H1 (cell line): ENCODE measurements around the gene MEF2C. TPM values are rescaled to one million over a fixed set of nuclear protein-coding genes. Genes with fewer than 3 reads are reported as not detected.
A peak's percentile ranks its signal among the peaks of the same experiment; 100 is the strongest.

Experiments used
- CTCF ChIA-PET: fragments of 300-600 bp; sonication (Branson Sonifier 250); formaldehyde crosslinking; loops from one replicate; lab custom pipeline; 2021; ENCODE audit not compliant: partially characterized antibody; lab: Charles Lee
- POLR2A ChIA-PET: fragments of 300-600 bp; sonication (Branson Sonifier 250); formaldehyde crosslinking; loops from one replicate; lab custom pipeline; 2021; ENCODE audit warnings: inconsistent platforms; ENCODE audit not compliant: partially characterized antibody; lab: Charles Lee
- DNase-seq, 2 experiments: peaks; one replicate each; pipeline versions ENCODE4 v3.0.0 to v3.0.0-alpha.2; 2010 to 2022; ENCODE audit warnings: low spot score in 2 of 2, low read depth in 1 of 2, mixed read lengths in 1 of 2
- FAIRE-seq: peaks from 2 replicates; lab custom pipeline; 2011; peaks lifted over from hg19 to GRCh38; lab: Jason Lieb, UNC
- H2AFZ ChIP-seq: 2 replicates; pipeline ENCODE4 v1.8.1; 2012; ENCODE audit warnings: low read length, inconsistent platforms
- H2AK5ac ChIP-seq: 2 replicates; pipeline ENCODE4 v1.6.1; 2013; ENCODE audit warnings: low read depth, low read length
- H2BK120ac ChIP-seq: replicated peaks from 2 replicates; pipeline ENCODE3; 2013; ENCODE audit warnings: low read depth, low read length, inconsistent platforms
- H2BK12ac ChIP-seq: 2 replicates; pipeline ENCODE4 v1.6.1; 2013; ENCODE audit warnings: low read depth, low read length
- H2BK15ac ChIP-seq: 2 replicates; pipeline ENCODE4 v1.6.1; 2013; ENCODE audit warnings: low read length
- H2BK20ac ChIP-seq: 2 replicates; pipeline ENCODE4 v1.6.1; 2013; ENCODE audit warnings: low read length
- H2BK5ac ChIP-seq: 2 replicates; pipeline ENCODE4 v1.6.1; 2013; ENCODE audit warnings: low read depth, low read length
- H3K14ac ChIP-seq: 2 replicates; pipeline ENCODE4 v1.6.1; 2013; ENCODE audit warnings: inconsistent platforms; ENCODE audit not compliant: insufficient read length
- H3K18ac ChIP-seq: 2 replicates; pipeline ENCODE4 v1.6.1; 2013; ENCODE audit warnings: low read length; ENCODE audit errors: extremely low read depth
- H3K23ac ChIP-seq: 2 replicates; pipeline ENCODE4 v1.6.1; 2013; ENCODE audit warnings: inconsistent platforms; ENCODE audit not compliant: insufficient read length
- H3K23me2 ChIP-seq: 2 replicates; pipeline ENCODE4 v1.6.1; 2013; ENCODE audit warnings: low read depth, low read length
- H3K27ac ChIP-seq: 2 replicates; pipeline ENCODE4 v1.6.1; 2011; ENCODE audit warnings: low read depth, low read length, inconsistent platforms
- H3K27me3 ChIP-seq, 4 experiments: replicated peaks in 1 of 4; 1 replicate in 1 of 4; 2 replicates in 3 of 4; pipeline versions ENCODE4 v1.6.1 to v1.8.1; 2011 to 2013; ENCODE audit warnings: low read length in 3 of 4, mild to moderate bottlenecking in 3 of 4, inconsistent platforms in 2 of 4, mixed read lengths in 2 of 4, moderate library complexity in 1 of 4; ENCODE audit not compliant: control insufficient read depth in 3 of 4, insufficient read depth in 3 of 4; ENCODE audit errors: extremely low read depth in 1 of 4
- H3K36me3 ChIP-seq, 4 experiments: 2 replicates each; pipeline versions ENCODE4 v1.6.1 to v1.8.1; 2011 to 2013; ENCODE audit warnings: mild to moderate bottlenecking in 4 of 4, low read length in 3 of 4, moderate library complexity in 2 of 4, control low read depth in 1 of 4, inconsistent platforms in 1 of 4; ENCODE audit not compliant: insufficient read depth in 4 of 4, control insufficient read depth in 2 of 4
- H3K4ac ChIP-seq: replicated peaks from 2 replicates; pipeline ENCODE3; 2013; ENCODE audit warnings: low read length, low read depth, mixed read lengths, inconsistent platforms; ENCODE audit not compliant: insufficient read length
- H3K4me1 ChIP-seq, 4 experiments: replicated peaks in 1 of 4; 1 replicate in 1 of 4; 2 replicates in 3 of 4; pipeline versions ENCODE4 v1.6.1 to v1.8.1; 2011 to 2013; ENCODE audit warnings: low read length in 3 of 4, inconsistent platforms in 2 of 4, mixed read lengths in 1 of 4; ENCODE audit not compliant: insufficient read depth in 4 of 4, control insufficient read depth in 3 of 4
- H3K4me2 ChIP-seq, 2 experiments: 2 replicates each; pipeline versions ENCODE4 v1.6.1 to v1.8.1; 2011 to 2013; ENCODE audit warnings: low read depth in 2 of 2, low read length in 2 of 2, control low read depth in 1 of 2, inconsistent platforms in 1 of 2, mild to moderate bottlenecking in 1 of 2; ENCODE audit not compliant: insufficient read depth in 1 of 2
- H3K4me3 ChIP-seq, 4 experiments: fragments of 200-600, 300-600 bp in 1 of 4; sonication (generic), shearing (Covaris generic), sonication (Bioruptor Twin) in 1 of 4; 2 replicates each; pipeline versions ENCODE4 v1.5.1 to v1.8.1; 2011 to 2016; ENCODE audit warnings: low read length in 4 of 4, low read depth in 3 of 4, control low read depth in 2 of 4, inconsistent platforms in 2 of 4, mild to moderate bottlenecking in 2 of 4, mixed read lengths in 1 of 4, moderate library complexity in 1 of 4; ENCODE audit not compliant: insufficient read depth in 2 of 4; ENCODE audit errors: extremely low read depth in 1 of 4
- H3K56ac ChIP-seq: replicated peaks from 2 replicates; pipeline ENCODE3; 2013; ENCODE audit warnings: low read depth, mild to moderate bottlenecking, mixed read lengths, low read length, inconsistent platforms; ENCODE audit not compliant: insufficient read length
- H3K79me1 ChIP-seq: 2 replicates; pipeline ENCODE4 v1.6.1; 2013; ENCODE audit warnings: low read depth, low read length, control low read depth
- H3K79me2 ChIP-seq, 2 experiments: 2 replicates each; pipeline versions ENCODE4 v1.6.1 to v1.8.1; 2012 to 2013; ENCODE audit warnings: low read length in 2 of 2, mild to moderate bottlenecking in 2 of 2, inconsistent platforms in 1 of 2; ENCODE audit not compliant: insufficient read depth in 2 of 2, control insufficient read depth in 1 of 2
- H3K9ac ChIP-seq, 4 experiments: replicated peaks in 1 of 4; 1 replicate in 1 of 4; 2 replicates in 3 of 4; pipeline versions ENCODE4 v1.6.1 to v1.8.1; 2011 to 2013; ENCODE audit warnings: low read depth in 3 of 4, low read length in 3 of 4, control low read depth in 2 of 4, mild to moderate bottlenecking in 2 of 4, moderate library complexity in 2 of 4, inconsistent platforms in 1 of 4; ENCODE audit errors: extremely low read depth in 1 of 4
- H3K9me3 ChIP-seq, 2 experiments: 2 replicates each; pipeline versions ENCODE4 v1.6.1 to v1.8.1; 2012 to 2013; ENCODE audit warnings: mild to moderate bottlenecking in 2 of 2, moderate library complexity in 2 of 2, control low read depth in 1 of 2, inconsistent platforms in 1 of 2, low read depth in 1 of 2, low read length in 1 of 2, mixed read lengths in 1 of 2; ENCODE audit not compliant: insufficient read depth in 2 of 2
- H4K20me1 ChIP-seq, 2 experiments: replicated peaks in 1 of 2; 2 replicates each; pipeline versions ENCODE3 to v1.8.1; 2011 to 2013; ENCODE audit warnings: inconsistent platforms in 2 of 2, low read length in 2 of 2, mild to moderate bottlenecking in 1 of 2; ENCODE audit not compliant: insufficient read depth in 2 of 2, control insufficient read depth in 1 of 2
- H4K5ac ChIP-seq: 2 replicates; pipeline ENCODE4 v1.6.1; 2013; ENCODE audit warnings: low read length, low read depth, mixed read lengths, inconsistent platforms; ENCODE audit not compliant: insufficient read length
- H4K8ac ChIP-seq: 2 replicates; pipeline ENCODE4 v1.8.0; 2013; ENCODE audit warnings: mild to moderate bottlenecking, moderate library complexity, low read length, inconsistent platforms; ENCODE audit not compliant: insufficient read depth; ENCODE audit errors: extremely low read depth
- H4K91ac ChIP-seq: replicated peaks from 2 replicates; pipeline ENCODE3; 2013; ENCODE audit warnings: low read length, mixed read lengths, inconsistent platforms; ENCODE audit not compliant: insufficient read length
- CTCF ChIP-seq, 3 experiments: IDR thresholded peaks; 1 replicate in 2 of 3; 2 replicates in 1 of 3; pipeline versions ENCODE4 v1.5.1 to v1.6.1; 2011; ENCODE audit warnings: low read length in 3 of 3, mild to moderate bottlenecking in 3 of 3, inconsistent platforms in 2 of 3, low read depth in 1 of 3, moderate library complexity in 1 of 3; ENCODE audit not compliant: insufficient read depth in 1 of 3; ENCODE audit errors: control extremely low read depth in 1 of 3
- KDM4A ChIP-seq: IDR thresholded peaks from one replicate; pipeline ENCODE4 v1.7.1; 2012; ENCODE audit warnings: low read depth, mild to moderate bottlenecking, moderate library complexity, low read length, inconsistent platforms; ENCODE audit not compliant: severe bottlenecking
- RAD21 ChIP-seq, 2 experiments: IDR thresholded peaks in 1 of 2; conservative IDR thresholded peaks in 1 of 2; 2 replicates each; pipeline ENCODE4 v1.6.1; 2011; ENCODE audit warnings: low read depth in 2 of 2, low read length in 2 of 2, improper control_type of control experiment in 1 of 2, inconsistent platforms in 1 of 2, mild to moderate bottlenecking in 1 of 2, moderate library complexity in 1 of 2
- WGBS, 2 experiments: shearing (Covaris generic) in 1 of 2; methylation state at CpG; one replicate each; pipeline versions ENCODE4 v1.1.6 to v1.1.7; 2013 to 2015; ENCODE audit warnings: low lambda C conversion rate in 2 of 2, mixed read lengths in 2 of 2, inconsistent platforms in 1 of 2, low coverage in 1 of 2, missing lambda C conversion rate in 1 of 2; ENCODE audit not compliant: insufficient replicate concordance in 2 of 2, insufficient coverage in 1 of 2, insufficient read length in 1 of 2; ENCODE audit errors: extremely low coverage in 1 of 2, missing lambda C conversion rate in 1 of 2; 5-methylcytosine and 5-hydroxymethylcytosine counted together
- polyA plus RNA-seq, 7 experiments: library from polyadenylated mRNA; depleted of rRNA in 3 of 7; stranded (reverse) in 5 of 7; unstranded in 2 of 7; fragments of >200 nt in 5 of 7; fragments of 200-250 nt in 2 of 7; gene quantifications; 1 replicate in 5 of 7; 2 replicates in 1 of 7; 4 replicates in 1 of 7; pipeline versions ENCODE4 v1.2.1 to v1.2.3, GENCODE V29; 2011 to 2013; ENCODE audit warnings: missing spikeins in 2 of 7, mixed read lengths in 2 of 7
- total RNA-seq: library from RNA; stranded (reverse); fragmentation: NEBNext Ultra II Directional; extraction: Animal tissue kit (Norgen Biotek cat#: 25700); gene quantifications from 2 replicates; pipeline ENCODE4 v1.2.1, GENCODE V29; 2021

Gene MEF2C
- total and polyA plus RNA-seq, 2 of the 8 experiments (the other 6 are each of a cell fraction or from before 2014, with no cell fraction given), result 0.59 to 0.99 TPM

DNA sequence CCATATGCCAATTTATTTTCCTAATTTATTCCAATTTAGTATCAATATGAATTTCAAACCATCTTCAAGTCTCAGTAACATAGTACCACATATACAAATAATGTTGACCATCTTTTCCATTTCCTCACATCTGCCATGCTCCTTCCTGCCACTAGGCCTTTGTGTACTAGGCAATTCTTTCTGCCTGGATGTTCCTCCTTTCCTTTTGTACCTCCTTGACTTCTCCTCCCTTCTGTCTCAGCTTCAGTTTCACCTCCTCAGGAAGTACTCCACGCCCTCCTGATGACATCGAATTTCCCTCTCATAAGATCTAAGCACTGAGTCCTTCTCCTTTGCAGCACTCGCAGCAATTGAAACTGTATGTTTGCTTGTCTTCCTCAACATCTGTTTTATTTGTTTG lies 53.9 kb downstream of the MEF2C start:
- no peak overlapping the region for H4K8ac ChIP-seq
- H4K20me1 ChIP-seq, result no peaks in the 10 kb centered on the region
- H3K4me2 ChIP-seq, result no peak overlapping the region
- peaks cover 0 to 5% (median 5%) of the 10 kb centered on the region in 4 experiments; a peak in 5 of 7 replicates for H3K4me1 ChIP-seq
- H3K23ac ChIP-seq, result no peak overlapping the region
- H2BK15ac ChIP-seq, result no peak overlapping the region
- no peak overlapping the region for H3K18ac ChIP-seq
- no peak overlapping the region for H3K4ac ChIP-seq
- H3K27me3 ChIP-seq, result no peaks in the 10 kb centered on the region
- no peak overlapping the region for H4K91ac ChIP-seq
- no peak overlapping the region for H2AK5ac ChIP-seq
- H3K14ac ChIP-seq, result no peak overlapping the region
- H3K9me3 ChIP-seq, result no peaks in the 10 kb centered on the region
- no peaks in the 10 kb centered on the region for H3K36me3 ChIP-seq
- H2BK20ac ChIP-seq, result no peak overlapping the region
- H3K56ac ChIP-seq, result no peak overlapping the region
- H2BK12ac ChIP-seq, result no peak overlapping the region
- peak; percentile 11 to 18; a peak in 1 of 4 replicates for TF ChIP-seq RAD21 (IDR thresholded peaks at IDR 0.05 in 1 of 2, conservative IDR thresholded peaks at IDR 0.05 in 1 of 2; ENCODE audit: low read depth in 2 of 2, low read length in 2 of 2)
- TF ChIP-seq CTCF (IDR thresholded peaks at IDR 0.05; ENCODE audit: control extremely low read depth in 1 of 3, insufficient read depth in 1 of 3, low read depth in 1 of 3, low read length in 3 of 3), result peak in 1 of 3 experiments; percentile 56; a peak in 1 of 4 replicates
- no peak for TF ChIP-seq KDM4A
- H2BK5ac ChIP-seq, result no peak overlapping the region
- ChIA-PET CTCF (interaction anchor here (0.7 to 3.2 kb wide), 17 partner anchors 8 to 1623 kb away, joined by 3 to 38 read pairs (median 4); no protein-coding TSS in a partner anchor), POLR2A (interaction anchor here (1.0 to 1.4 kb wide), 2 partner anchors 8 to 10 kb away, joined by 3 read pairs; no protein-coding TSS in a partner anchor)
- H4K5ac ChIP-seq, result no peak overlapping the region
- no peak overlapping the region for H3K4me3 ChIP-seq
- H3K79me1 ChIP-seq, result no peaks in the 10 kb centered on the region
- H3K9ac ChIP-seq, result no peak overlapping the region; a peak in 1 of 7 replicates
- H2BK120ac ChIP-seq, result no peak overlapping the region
- FAIRE-seq, result peak; percentile 79
- DNase-seq, result no peak
- no peaks in the 10 kb centered on the region for H3K79me2 ChIP-seq
- no peaks in the 10 kb centered on the region for H3K23me2 ChIP-seq
- H2AFZ ChIP-seq, result no peak overlapping the region
- whole genome bisulfite sequencing, 2 experiments, result 90% methylated on average over 3 of the region's 3 CpGs; no CpG with 5 or more reads in 1 of the 2 experiments
- H3K27ac ChIP-seq, result no peak overlapping the region
